GDM1 (cell line): Measurements from ENCODE around the gene DAB2IP.

Source experiments
- DNase-seq: peaks from one replicate; lab custom pipeline; 2025; lab: John Stamatoyannopoulos, UW

The DAB2IP gene

GRCh38 chr9:121744687-121745395 is 93.4 kb downstream of the DAB2IP start:
- no peak for DNase-seq

- DNase-seq = no peak
Measured at GRCh38 chr9:121745396-121745695, 93.9 kb downstream of the DAB2IP start.

GRCh38 chr9:121746411-121746810 is 95.0 kb downstream of the DAB2IP start:
- no peak for DNase-seq

GRCh38 chr9:121746866-121747265 is 95.4 kb downstream of the DAB2IP start:
- no peak for DNase-seq

- no peak for DNase-seq
Measured at GRCh38 chr9:121748074-121748473, 96.6 kb downstream of the DAB2IP start.

- DNase-seq = no peak
Measured at GRCh38 chr9:121748727-121749423, 97.4 kb downstream of the DAB2IP start.

GRCh38 chr9:121749614-121750013 is 98.2 kb downstream of the DAB2IP start:
- no peak for DNase-seq

- DNase-seq = no peak
Measured at GRCh38 chr9:121750259-121750714, 98.9 kb downstream of the DAB2IP start.

GRCh38 chr9:121750715-121751623 is 99.5 kb downstream of the DAB2IP start:
- DNase-seq = no peak

GRCh38 chr9:121751686-121752445 is 100.4 kb downstream of the DAB2IP start:
- DNase-seq = no peak

GRCh38 chr9:121752929-121753328 is 101.5 kb downstream of the DAB2IP start:
- DNase-seq = no peak

GRCh38 chr9:121753802-121754654 is 102.6 kb downstream of the DAB2IP start:
- no peak for DNase-seq

GRCh38 chr9:121754655-121755436 is 103.4 kb downstream of the DAB2IP start:
- no peak for DNase-seq

- no peak for DNase-seq
Measured at GRCh38 chr9:121755581-121755980, 104.1 kb downstream of the DAB2IP start.

GRCh38 chr9:121756474-121757280 is 105.2 kb downstream of the DAB2IP start:
- DNase-seq = no peak

- DNase-seq = no peak
Measured at GRCh38 chr9:121757281-121757585, 105.8 kb downstream of the DAB2IP start.

GRCh38 chr9:121758693-121759092 is 107.3 kb downstream of the DAB2IP start:
- no peak for DNase-seq

GRCh38 chr9:121759996-121760395 is 108.6 kb downstream of the DAB2IP start:
- no peak for DNase-seq

- no peak for DNase-seq
Measured at GRCh38 chr9:121760571-121760970, 109.1 kb downstream of the DAB2IP start.

GRCh38 chr9:121763131-121763530 is 111.7 kb downstream of the DAB2IP start:
- no peak for DNase-seq
